ENCODE data around the gene CAPNS1. TPM values are rescaled to one million over a fixed set of nuclear protein-coding genes. Genes with fewer than 3 reads are reported as not detected.

Gene CAPNS1
- total and polyA plus RNA-seq, 2 of the 13 experiments (the other 11 are each of a cell fraction or from before 2014, with no cell fraction given): 322 to 526 TPM

- TF ChIP-seq NR2F2 (IDR thresholded peaks at IDR 0.05; ENCODE audit: borderline replicate concordance, low read depth) (no peak; the same call in 1 of the 2 replicates), PAWR (CRISPR knock-in tag; IDR thresholded peaks at IDR 0.05; ENCODE audit: borderline replicate concordance) (no peak), ZMYM4 (CRISPR knock-in tag; IDR thresholded peaks at IDR 0.05) (peak; percentile 92), MYNN (CRISPR knock-in tag; IDR thresholded peaks at IDR 0.05; ENCODE audit: low read depth) (no peak; the same call in 1 of the 2 replicates), TCF12 (IDR thresholded peaks at IDR 0.05) (no peak), TCF12 (CRISPR knock-in tag; IDR thresholded peaks at IDR 0.05) (peak; percentile 19; the same call in 1 of the 2 replicates), SETDB1 (CRISPR knock-in tag; IDR thresholded peaks at IDR 0.05; ENCODE audit: borderline replicate concordance) (no peak), ZNF12 (CRISPR knock-in tag; IDR thresholded peaks at IDR 0.05) (no peak), MAFK (conservative IDR thresholded peaks at IDR 0.05 in 1 of 2, IDR thresholded peaks at IDR 0.05 in 1 of 2; ENCODE audit: low read length in 2 of 2) (no peak), YY1 (IDR thresholded peaks at IDR 0.05; ENCODE audit: insufficient read depth, insufficient replicate concordance, low read depth, low read length) (peak; percentile 64), KLF15 (CRISPR knock-in tag; IDR thresholded peaks at IDR 0.05; ENCODE audit: borderline replicate concordance) (peak; percentile 81; the same call in 1 of the 2 replicates), IRF2 (CRISPR knock-in tag; IDR thresholded peaks at IDR 0.05) (peak; percentile 50; the same call in 1 of the 2 replicates), CREBL2 (CRISPR knock-in tag; IDR thresholded peaks at IDR 0.05; ENCODE audit: borderline replicate concordance) (no peak), ZNF468 (CRISPR knock-in tag; IDR thresholded peaks at IDR 0.05) (no peak), CEBPZ (IDR thresholded peaks at IDR 0.05; ENCODE audit: low read length) (no peak), HBP1 (CRISPR knock-in tag; IDR thresholded peaks at IDR 0.05; ENCODE audit: low read depth) (no peak; the same call in 1 of the 2 replicates), CENPBD1 (CRISPR knock-in tag; IDR thresholded peaks at IDR 0.05; ENCODE audit: borderline replicate concordance, low read depth) (no peak), E2F1 (CRISPR knock-in tag; IDR thresholded peaks at IDR 0.05) (peak; percentile 60; the same call in 1 of the 2 replicates), ZSCAN30 (CRISPR knock-in tag; IDR thresholded peaks at IDR 0.05) (0 out of 2 replicates have a peak, but pooled peaks have one; percentile 66), ARNT (IDR thresholded peaks at IDR 0.05) (no peak), CERS6 (CRISPR knock-in tag; IDR thresholded peaks at IDR 0.05) (no peak), ZNF207 (IDR thresholded peaks at IDR 0.05; ENCODE audit: borderline replicate concordance) (no peak)
Observed at GRCh38 chr19:36139473-36140303, at the start of gene CAPNS1 (continued).

Data from HepG2 (cell line).